Aorta (tissue), 5 donors: ENCODE measurements around the gene CSF2. TPM values are rescaled to one million over a fixed set of nuclear protein-coding genes. Genes with fewer than 3 reads are reported as not detected.

Source experiments
- ATAC-seq: fragments of 200-7000 bp; cut with Tn5 transposase; one replicate; pipeline ENCODE4 v1.9.1; 2022; ENCODE audit warnings: moderate library complexity; ENCODE audit not compliant: low FRiP score
- DNase-seq, 2 donors: peaks; one replicate each; pipeline ENCODE4 v3.0.0-alpha.2; 2020
- H3K27ac ChIP-seq, 2 donors: one replicate each; pipeline ENCODE4 v1.5.1; 2013; ENCODE audit warnings: low read length in 2 of 2, mild to moderate bottlenecking in 2 of 2, moderate library complexity in 2 of 2, control low read depth in 1 of 2, inconsistent platforms in 1 of 2, low read depth in 1 of 2
- H3K27me3 ChIP-seq, 2 donors: one replicate each; pipeline ENCODE4 v1.6.1; 2013; ENCODE audit warnings: control low read depth in 1 of 2, low read length in 1 of 2, mild to moderate bottlenecking in 1 of 2, moderate library complexity in 1 of 2; ENCODE audit not compliant: insufficient read depth in 2 of 2, control insufficient read depth in 1 of 2
- H3K36me3 ChIP-seq, 2 donors: one replicate each; pipeline ENCODE4 v1.6.1; 2013; ENCODE audit warnings: control low read depth in 1 of 2, low read length in 1 of 2, mild to moderate bottlenecking in 1 of 2; ENCODE audit not compliant: insufficient read depth in 2 of 2, control insufficient read depth in 1 of 2
- H3K4me1 ChIP-seq, 2 donors: one replicate each; pipeline ENCODE4 v1.6.1; 2013; ENCODE audit warnings: low read length in 2 of 2, control low read depth in 1 of 2, mild to moderate bottlenecking in 1 of 2, moderate library complexity in 1 of 2; ENCODE audit not compliant: insufficient read depth in 2 of 2, control insufficient read depth in 1 of 2
- H3K4me3 ChIP-seq, 2 donors: one replicate each; pipeline ENCODE4 v1.5.1; 2013; ENCODE audit warnings: low read length in 2 of 2, control low read depth in 1 of 2, mild to moderate bottlenecking in 1 of 2
- H3K9me3 ChIP-seq: one replicate; pipeline ENCODE4 v1.6.1; 2013; ENCODE audit warnings: mild to moderate bottlenecking, low read length; ENCODE audit not compliant: control insufficient read depth
- whole genome bisulfite sequencing, 2 donors: extraction: QIAGEN DNeasy Blood & Tissue Kit; methylation state at CpG; one replicate each; pipeline ENCODE4 v1.1.7; 2013; 5-methylcytosine and 5-hydroxymethylcytosine counted together
- intact Hi-C, 2 donors: fragments of 100-400 bp; cut with DNase I; formaldehyde crosslinking; loops; one replicate each; pipeline versions ENCODE4 v1.14.2 to v1.15.0; 2022
- long read RNA-seq, 2 donors: library from polyadenylated mRNA; unstranded; transcript quantifications; one replicate each; pipeline ENCODE4 v2.0.0, GENCODE V29; 2020 to 2021
- polyA plus RNA-seq, 2 donors: library from polyadenylated mRNA; stranded (reverse); fragments of 200-250 nt; gene quantifications; one replicate each; pipeline ENCODE4 v1.2.3, GENCODE V29; 2013
- total RNA-seq, 2 donors: library from RNA; stranded (reverse); fragmentation: NEBNext Ultra II Directional; extraction: Animal tissue kit (Norgen Biotek cat#: 25700); gene quantifications; one replicate each; pipeline ENCODE4 v1.2.1, GENCODE V29; 2021
- donor health status: healthy with polysubstance abuse.
- donor health status: Bipolar disorder and iron deficiency.
- donor health status: DM: no; HTN: no; CAD: no.
- donor health status: DM: no; HTN: no; CAD: no.
- donor health status: DM: yes; HTN: yes; CAD: no.

The CSF2 gene
- under 1 TPM in 1 of 2 donors, not detected in 1; 0.51 TPM for total RNA-seq
- polyA plus RNA-seq = not detected
- long read RNA-seq, donor 1 = 0 reads
- long read RNA-seq, donor 2 = 0 reads

GRCh38 chr5:132073231-132074013 lies at the start of gene CSF2:
Gene CSF2 (plus strand): TSS chr5:132073789. CDS start chr5:132073824, 35 bp downstream.
- Histone ChIP-seq H3K4me3 (no peak within 1 kb of the TSS), H3K27ac (no peak within 1 kb of the TSS), H3K36me3 (no peaks in the 10 kb centered on the region), H3K27me3 (no peaks in the 10 kb centered on the region), H3K9me3 (no peaks in the 10 kb centered on the region), H3K4me1 (no peaks in the 10 kb centered on the region)
- 90 to 91% methylated on average over 12 of the region's 12 CpGs for WGBS, 2 donors
- no peak for ATAC-seq
- peak in 1 of 2 donors; percentile 62 for DNase-seq
- intact Hi-C loops = no loop called here

- DNase-seq (peak in 1 of 2 donors; percentile 27), ATAC-seq (no peak)
- no peaks in the 10 kb centered on the region for H3K27me3 ChIP-seq
- H3K4me3 ChIP-seq = no peak overlapping the region
- no peak overlapping the region for H3K27ac ChIP-seq
- intact Hi-C loops = no loop called here
- no peaks in the 10 kb centered on the region for H3K9me3 ChIP-seq
- 64 to 75% methylated on average over 4 of the region's 4 CpGs for WGBS, 2 donors
- H3K36me3 ChIP-seq = no peaks in the 10 kb centered on the region
- no peaks in the 10 kb centered on the region for H3K4me1 ChIP-seq
Measured at GRCh38 chr5:132024117-132024435, 49.5 kb upstream of the CSF2 start.

- WGBS, 2 donors = 72 to 77% methylated on average over 8 of the region's 8 CpGs
- Histone ChIP-seq H3K27me3 (no peaks in the 10 kb centered on the region), H3K9me3 (no peaks in the 10 kb centered on the region), H3K4me3 (no peak overlapping the region), H3K27ac (no peak overlapping the region), H3K4me1 (no peaks in the 10 kb centered on the region), H3K36me3 (no peaks in the 10 kb centered on the region)
- DNase-seq (peak; percentile 26 to 32), ATAC-seq (no peak)
- intact Hi-C loops = no loop called here
Measured at GRCh38 chr5:132024789-132025402, 48.7 kb upstream of the CSF2 start.

DNA sequence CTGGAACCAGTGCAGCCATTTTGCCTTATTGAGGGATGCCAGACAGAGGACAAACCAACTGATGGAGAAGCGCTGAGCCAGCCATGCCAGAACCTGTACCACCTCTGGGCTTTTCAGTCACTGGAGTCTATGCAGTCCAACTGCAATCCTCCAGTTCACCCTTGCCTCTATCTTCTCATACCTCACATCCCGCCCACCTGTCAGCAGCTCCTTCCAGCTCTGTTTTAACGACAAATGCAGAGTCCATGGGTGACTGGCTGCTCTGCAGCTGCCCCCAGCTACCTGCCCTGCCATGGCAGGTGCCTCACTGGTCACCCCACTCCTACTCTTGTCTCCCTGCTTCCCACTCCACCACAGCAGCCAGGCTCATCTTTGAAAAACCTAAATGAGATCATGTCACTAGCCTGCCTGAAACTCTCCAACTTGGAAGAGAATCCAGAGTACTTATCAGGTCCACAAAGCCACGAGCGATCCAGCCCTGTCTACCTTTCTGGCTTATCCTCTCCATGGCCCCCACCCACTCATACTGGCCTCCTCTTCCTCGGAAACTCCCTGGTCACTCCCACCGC lies 48.1 kb upstream of the CSF2 start:
- Histone ChIP-seq H3K27ac (no peak overlapping the region), H3K4me3 (no peak overlapping the region), H3K27me3 (no peaks in the 10 kb centered on the region), H3K36me3 (no peaks in the 10 kb centered on the region), H3K9me3 (no peaks in the 10 kb centered on the region), H3K4me1 (no peaks in the 10 kb centered on the region)
- intact Hi-C loops = no loop called here
- no peak for ATAC-seq
- 80 to 85% methylated on average over 7 of the region's 7 CpGs for WGBS, 2 donors
- DNase-seq = peak; percentile 23 to 49

- 65 to 67% methylated on average over 5 of the region's 5 CpGs for WGBS, 2 donors
- ATAC-seq = no peak
- Histone ChIP-seq H3K27ac (no peak overlapping the region), H3K4me1 (no peaks in the 10 kb centered on the region), H3K36me3 (no peaks in the 10 kb centered on the region), H3K9me3 (no peaks in the 10 kb centered on the region), H3K27me3 (no peaks in the 10 kb centered on the region), H3K4me3 (no peak overlapping the region)
- DNase-seq = peak; percentile 35 to 62
- intact Hi-C loops = no loop called here
Measured at GRCh38 chr5:132026516-132027008, 47.0 kb upstream of the CSF2 start.

DNA sequence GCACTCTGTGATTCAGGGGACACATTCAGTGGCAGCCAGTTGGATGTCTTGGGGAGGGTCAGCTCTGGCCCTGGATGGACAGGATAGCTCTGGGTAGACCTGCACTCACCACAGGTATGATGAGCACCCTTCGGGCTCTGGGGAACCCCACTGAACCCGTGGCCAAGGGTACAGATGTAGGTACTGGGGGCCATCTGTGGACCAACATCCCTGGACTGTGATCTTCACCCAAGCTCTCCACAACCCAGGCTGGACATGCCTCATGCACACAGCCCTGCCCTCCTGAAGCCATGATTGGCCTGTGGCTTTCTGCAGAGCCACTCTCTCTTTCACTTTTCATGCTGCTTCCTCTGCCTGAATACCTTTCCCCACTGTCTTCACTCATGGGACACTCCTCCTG lies 46.6 kb upstream of the CSF2 start:
- H3K27me3 ChIP-seq = no peaks in the 10 kb centered on the region
- H3K4me3 ChIP-seq = no peak overlapping the region
- ATAC-seq (no peak), DNase-seq (peak in 1 of 2 donors; percentile 27)
- H3K27ac ChIP-seq = no peak overlapping the region
- no peaks in the 10 kb centered on the region for H3K9me3 ChIP-seq
- no peaks in the 10 kb centered on the region for H3K4me1 ChIP-seq
- no peaks in the 10 kb centered on the region for H3K36me3 ChIP-seq
- 79% methylated on average over 2 of the region's 2 CpGs for WGBS, 2 donors
- intact Hi-C loops = no loop called here

DNA sequence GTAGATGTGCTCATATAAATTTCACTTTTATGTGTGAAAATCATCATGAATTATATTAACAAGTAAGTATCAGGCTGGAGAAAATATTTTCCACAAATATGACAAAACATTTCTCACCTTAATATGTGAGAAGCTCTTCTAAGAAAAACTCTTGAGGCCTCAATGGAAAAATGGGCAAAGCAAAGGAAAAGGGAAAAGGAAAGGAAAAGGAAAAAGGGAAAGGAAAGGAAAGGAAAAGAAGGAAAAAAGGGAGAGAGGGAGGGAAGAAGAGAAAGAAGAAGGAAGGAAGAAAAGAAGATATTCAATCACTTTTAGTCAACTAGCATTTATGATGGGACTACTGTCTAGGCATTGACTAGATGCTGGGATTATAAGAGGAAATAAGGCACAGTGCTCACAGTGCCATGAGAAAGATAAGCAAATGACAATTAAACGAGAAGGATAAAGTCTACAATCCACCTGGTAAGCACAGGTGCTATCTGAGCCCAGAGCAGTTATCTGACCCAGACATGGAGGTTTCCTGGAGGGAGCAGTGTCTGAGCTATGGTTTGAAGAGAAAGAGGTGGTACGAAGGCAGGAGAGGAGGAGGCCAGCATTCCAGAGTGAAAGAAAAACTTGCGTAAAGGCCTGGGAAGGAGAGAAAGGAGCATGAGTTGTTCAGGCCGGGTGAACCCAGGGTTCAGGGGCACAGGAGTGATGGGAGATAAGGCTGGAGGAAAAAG lies 43.8 kb upstream of the CSF2 start:
- intact Hi-C loops = no loop called here
- no peak for DNase-seq
- H3K9me3 ChIP-seq = no peaks in the 10 kb centered on the region
- no peaks in the 10 kb centered on the region for H3K36me3 ChIP-seq
- no peaks in the 10 kb centered on the region for H3K27me3 ChIP-seq
- H3K4me3 ChIP-seq = no peak overlapping the region
- 71 to 76% methylated on average over 4 of the region's 4 CpGs for WGBS, 2 donors
- no peak overlapping the region for H3K27ac ChIP-seq
- no peak for ATAC-seq
- H3K4me1 ChIP-seq = no peaks in the 10 kb centered on the region

DNA sequence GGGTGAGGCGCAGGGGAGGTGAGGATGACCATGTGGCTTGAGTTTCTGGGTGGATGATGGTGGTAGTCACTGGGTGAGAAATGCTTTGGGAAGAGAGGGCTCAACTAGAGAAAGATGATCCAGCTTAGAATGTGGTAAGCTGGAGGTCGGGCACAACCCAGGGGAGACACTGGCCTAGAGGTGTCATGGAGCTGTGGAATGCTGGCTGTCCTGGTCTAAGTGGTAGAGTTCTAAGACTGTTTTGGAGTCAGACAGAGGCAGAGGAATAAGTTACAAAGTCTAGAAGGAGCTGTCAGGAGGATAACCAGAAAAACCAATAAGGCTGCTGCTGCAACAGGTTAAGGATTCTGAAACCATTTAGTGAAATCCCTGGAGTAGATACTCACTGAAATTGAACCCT lies 43.0 kb upstream of the CSF2 start:
- intact Hi-C loops = no loop called here
- no peak overlapping the region for H3K27ac ChIP-seq

More for the DNA sequence above, 43.0 kb upstream of the CSF2 start:
- Histone ChIP-seq H3K27me3 (no peaks in the 10 kb centered on the region), H3K36me3 (no peaks in the 10 kb centered on the region), H3K4me1 (no peaks in the 10 kb centered on the region), H3K9me3 (no peaks in the 10 kb centered on the region), H3K4me3 (no peak overlapping the region)
- 90 to 96% methylated on average over 2 of the region's 2 CpGs for WGBS, 2 donors
- no peak for ATAC-seq
- DNase-seq = no peak
